Measurements from ENCODE around the gene SUPV3L1.
A peak's percentile ranks its signal among the peaks of the same experiment; 100 is the strongest.

SUPV3L1 gene

DNA sequence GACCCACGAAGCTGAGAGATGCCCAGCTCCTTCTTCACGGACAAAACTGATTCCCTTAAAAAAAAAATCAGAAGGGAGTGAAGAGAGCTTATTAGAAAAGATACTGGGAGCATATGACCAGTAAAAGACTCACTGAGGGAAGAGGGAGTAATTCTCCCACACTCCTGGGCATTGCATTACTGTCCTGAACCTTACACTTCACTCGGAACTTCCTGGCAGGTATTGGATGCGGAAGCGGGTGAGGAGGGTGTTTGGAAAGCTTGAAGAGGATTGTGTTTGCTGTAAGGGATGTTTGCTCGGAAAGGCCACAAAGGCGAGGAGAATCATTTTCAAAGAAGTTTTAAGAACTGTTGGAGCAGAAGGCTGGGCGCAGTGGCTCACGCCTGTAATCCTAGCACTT lies 40.5 kb downstream of the SUPV3L1 start:
- TF ChIP-seq, protein P1, sequence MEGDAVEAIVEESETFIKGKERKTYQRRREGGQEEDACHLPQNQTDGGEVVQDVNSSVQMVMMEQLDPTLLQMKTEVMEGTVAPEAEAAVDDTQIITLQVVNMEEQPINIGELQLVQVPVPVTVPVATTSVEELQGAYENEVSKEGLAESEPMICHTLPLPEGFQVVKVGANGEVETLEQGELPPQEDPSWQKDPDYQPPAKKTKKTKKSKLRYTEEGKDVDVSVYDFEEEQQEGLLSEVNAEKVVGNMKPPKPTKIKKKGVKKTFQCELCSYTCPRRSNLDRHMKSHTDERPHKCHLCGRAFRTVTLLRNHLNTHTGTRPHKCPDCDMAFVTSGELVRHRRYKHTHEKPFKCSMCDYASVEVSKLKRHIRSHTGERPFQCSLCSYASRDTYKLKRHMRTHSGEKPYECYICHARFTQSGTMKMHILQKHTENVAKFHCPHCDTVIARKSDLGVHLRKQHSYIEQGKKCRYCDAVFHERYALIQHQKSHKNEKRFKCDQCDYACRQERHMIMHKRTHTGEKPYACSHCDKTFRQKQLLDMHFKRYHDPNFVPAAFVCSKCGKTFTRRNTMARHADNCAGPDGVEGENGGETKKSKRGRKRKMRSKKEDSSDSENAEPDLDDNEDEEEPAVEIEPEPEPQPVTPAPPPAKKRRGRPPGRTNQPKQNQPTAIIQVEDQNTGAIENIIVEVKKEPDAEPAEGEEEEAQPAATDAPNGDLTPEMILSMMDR (IDR thresholded peaks at IDR 0.05; ENCODE audit: insufficient read depth, low read depth, low read length, missing control alignments) = no peak
- H3K4me3 ChIP-seq (ENCODE audit: low read length) = no peak overlapping the region
- DNase-seq (ENCODE audit: low read depth) = no peak

DNA sequence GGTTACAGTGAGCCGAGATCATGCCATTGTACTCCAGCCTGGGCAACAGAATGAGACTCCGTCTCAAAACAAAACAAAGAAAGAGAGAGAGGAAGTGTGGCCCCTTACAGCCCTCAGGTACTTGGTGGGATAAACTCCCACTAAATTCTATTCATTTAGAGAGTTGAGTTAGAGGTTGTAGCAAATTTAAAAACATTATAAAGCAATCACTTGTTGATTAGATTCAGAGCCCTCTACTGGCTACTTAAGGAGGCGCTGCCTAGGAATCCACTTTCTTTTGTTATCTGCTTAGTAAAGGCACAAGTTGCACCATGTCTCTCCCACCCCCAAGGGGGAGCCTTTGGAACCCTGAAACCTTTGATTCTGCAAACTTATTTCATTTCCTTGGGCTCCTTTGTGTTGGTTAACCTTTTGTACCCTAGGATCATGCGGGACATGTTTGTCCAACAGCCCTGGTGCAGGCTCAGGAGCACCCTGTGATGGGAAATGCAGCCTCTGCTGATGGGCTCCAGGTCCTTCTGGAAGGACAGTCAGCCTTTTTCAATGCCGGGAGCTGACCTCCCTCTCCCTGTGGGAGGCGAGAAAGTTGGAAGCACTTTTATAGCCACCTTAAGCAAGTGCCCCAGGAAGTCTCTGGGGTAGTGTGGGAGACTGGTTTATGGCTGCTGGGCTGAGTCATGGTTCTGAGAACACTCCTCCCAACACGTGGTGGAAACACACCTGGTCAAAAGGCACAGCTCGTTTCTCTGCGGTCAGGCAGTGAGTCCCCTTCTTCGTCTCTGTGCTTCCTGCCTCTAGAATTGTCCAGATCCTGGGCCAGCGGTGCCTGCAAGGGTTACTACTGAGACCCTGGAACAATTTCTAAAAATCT lies 42.4 kb downstream of the SUPV3L1 start:
- DNase-seq (ENCODE audit: low read depth) = peak; percentile 94
- H3K4me3 ChIP-seq (ENCODE audit: low read length) = peak overlapping the region; percentile 27
- TF ChIP-seq, protein P1 (IDR thresholded peaks at IDR 0.05; ENCODE audit: insufficient read depth, low read depth, low read length, missing control alignments) = peak; percentile 73

DNA sequence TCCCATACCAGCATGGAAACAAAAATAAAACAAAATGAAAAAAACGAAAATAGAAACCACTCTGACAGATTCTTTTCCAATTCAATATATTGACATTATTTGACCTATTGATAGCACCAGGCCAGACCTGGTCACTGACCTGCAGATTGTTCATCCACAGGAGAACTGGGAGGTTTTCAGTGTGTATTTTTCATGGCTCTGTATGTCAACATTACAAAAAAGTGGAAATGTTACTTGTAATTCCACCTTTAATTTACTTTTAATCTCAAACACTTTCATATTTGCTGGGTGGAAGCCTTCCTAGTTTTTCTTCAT lies 43.0 kb downstream of the SUPV3L1 start:
- TF ChIP-seq, protein P1 (IDR thresholded peaks at IDR 0.05; ENCODE audit: insufficient read depth, low read depth, low read length, missing control alignments) = no peak
- no peak for DNase-seq (ENCODE audit: low read depth)
- no peak overlapping the region for H3K4me3 ChIP-seq (ENCODE audit: low read length)

DNA sequence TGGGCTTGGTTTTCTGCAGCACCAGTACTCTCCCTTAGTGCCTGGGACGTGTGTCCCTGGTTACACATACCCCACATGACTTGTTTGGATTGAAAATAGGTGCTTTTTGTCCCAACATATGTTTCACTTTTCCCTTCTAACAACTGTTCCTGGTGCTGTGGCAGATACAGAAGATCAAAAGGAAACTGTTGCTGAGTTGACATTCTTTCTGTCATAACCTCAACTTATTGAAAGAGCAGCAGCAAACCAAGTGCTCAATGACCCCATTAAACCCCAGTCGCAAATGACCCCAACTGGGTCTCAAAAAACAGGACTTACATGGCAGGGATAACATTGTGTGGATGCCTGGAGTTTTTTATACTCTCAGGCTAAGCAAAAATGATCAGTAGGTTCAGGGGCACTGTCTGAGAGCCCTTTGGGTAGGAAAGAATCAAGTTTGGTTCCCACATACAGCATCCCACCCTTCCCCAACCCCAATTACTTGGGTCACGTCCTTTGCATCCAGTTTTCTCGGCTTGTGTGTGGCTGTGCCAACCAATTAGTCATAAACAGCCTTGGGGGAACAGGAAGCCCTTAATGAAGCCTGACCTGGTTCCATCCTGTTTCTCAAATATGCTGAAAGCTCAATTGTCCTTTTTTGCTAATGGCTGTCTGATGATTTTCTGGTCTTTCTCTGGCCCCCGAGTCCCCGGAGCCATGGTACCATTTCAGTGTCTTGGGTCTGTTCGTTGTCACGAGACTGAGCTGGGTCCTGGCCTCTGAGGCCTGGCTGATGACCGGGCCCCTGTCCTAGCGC lies 45.0 kb downstream of the SUPV3L1 start:
- TF ChIP-seq, protein P1 (IDR thresholded peaks at IDR 0.05; ENCODE audit: insufficient read depth, low read depth, low read length, missing control alignments) = no peak
- no peak overlapping the region for H3K4me3 ChIP-seq (ENCODE audit: low read length)
- peak; percentile 76 for DNase-seq (ENCODE audit: low read depth)

DNA sequence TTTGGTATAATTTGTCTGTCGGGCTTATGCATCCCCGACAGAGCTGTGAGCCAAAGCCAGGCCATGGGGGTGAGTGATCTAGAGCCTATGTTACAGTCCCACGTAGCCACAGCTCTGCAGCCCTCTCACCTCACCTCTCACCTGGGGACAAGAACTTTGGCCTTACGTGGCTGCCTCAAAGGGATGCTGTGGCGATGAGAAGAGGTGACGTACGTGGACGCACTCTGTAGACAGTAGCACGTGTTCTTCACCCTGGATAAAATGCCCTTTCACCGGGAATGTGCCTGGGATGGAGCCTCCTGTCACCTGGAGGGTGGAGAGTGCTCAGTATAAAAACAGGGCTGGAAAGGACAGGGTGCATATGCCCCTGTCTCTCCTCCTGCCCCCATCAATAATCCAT lies 45.6 kb downstream of the SUPV3L1 start:
- H3K4me3 ChIP-seq (ENCODE audit: low read length) = no peak overlapping the region
- TF ChIP-seq, protein P1 (IDR thresholded peaks at IDR 0.05; ENCODE audit: insufficient read depth, low read depth, low read length, missing control alignments) = no peak
- DNase-seq (ENCODE audit: low read depth) = no peak

DNA sequence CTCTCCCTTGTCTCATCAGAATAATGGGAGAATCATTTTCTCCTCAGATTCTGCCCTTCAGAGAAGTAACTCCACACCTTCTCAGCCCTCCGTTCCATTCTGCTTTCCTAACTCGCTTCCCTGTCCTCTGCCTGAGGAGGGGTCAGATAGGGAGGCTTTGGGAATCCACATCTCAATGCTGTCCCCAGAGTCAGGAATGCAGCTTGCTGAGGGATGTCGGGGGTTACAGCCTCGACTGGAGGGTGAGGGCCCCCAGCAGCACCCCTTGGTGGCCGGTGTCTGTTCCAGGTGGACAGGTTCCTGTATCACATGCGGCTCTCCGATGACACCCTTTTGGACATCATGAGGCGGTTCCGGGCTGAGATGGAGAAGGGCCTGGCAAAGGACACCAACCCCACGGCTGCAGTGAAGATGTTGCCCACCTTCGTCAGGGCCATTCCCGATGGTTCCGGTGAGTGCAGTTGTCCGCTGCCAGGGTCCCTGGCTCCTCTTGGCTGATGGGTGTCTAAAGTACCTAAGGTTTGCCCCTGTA lies 47.0 kb downstream of the SUPV3L1 start:
- no peak overlapping the region for H3K4me3 ChIP-seq (ENCODE audit: low read length)
- TF ChIP-seq, protein P1 (IDR thresholded peaks at IDR 0.05; ENCODE audit: insufficient read depth, low read depth, low read length, missing control alignments) = no peak
- no peak for DNase-seq (ENCODE audit: low read depth)
